Stimulated activated CD4-positive, alpha-beta T cell treated with anti-CD3 and anti-CD28 coated beads, Interleukin-12 subunit alpha, Interleukin-12 subunit beta, amount 100 ng/mL, for 4 hours (primary cell): ENCODE data around the gene HDLBP.

Experiments used
- DNase-seq: peaks from one replicate; pipeline ENCODE4 v3.0.0-alpha.2; 2020

The HDLBP gene

GRCh38 chr2:241189093-241189855, 126.2 kb downstream of the HDLBP start:
- DNase-seq, result no peak

- no peak for DNase-seq
Observed at GRCh38 chr2:241188361-241189092, 126.9 kb downstream of the HDLBP start, which contains the start of gene ANO7. ANO7 (plus strand) TSS chr2:241188677; CDS start chr2:241190064, 1,387 bp downstream.

DNA sequence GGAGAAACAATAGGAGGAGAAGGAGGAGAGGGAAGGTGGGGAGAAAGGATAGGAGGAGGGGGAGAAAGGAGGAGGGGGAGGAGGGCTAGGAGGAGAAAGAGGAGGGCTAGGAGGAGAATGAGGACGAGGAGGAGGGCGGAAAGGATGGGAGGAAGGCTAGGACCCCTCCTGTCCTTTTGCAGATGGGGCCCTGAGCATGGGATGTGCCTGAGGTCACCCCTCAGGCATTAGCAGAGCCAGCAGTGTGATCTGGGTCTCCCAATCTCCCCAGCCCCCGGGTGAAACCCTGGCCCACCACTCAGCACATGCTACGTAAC, 127.6 kb downstream of the HDLBP start:
- DNase-seq, result no peak

DNA sequence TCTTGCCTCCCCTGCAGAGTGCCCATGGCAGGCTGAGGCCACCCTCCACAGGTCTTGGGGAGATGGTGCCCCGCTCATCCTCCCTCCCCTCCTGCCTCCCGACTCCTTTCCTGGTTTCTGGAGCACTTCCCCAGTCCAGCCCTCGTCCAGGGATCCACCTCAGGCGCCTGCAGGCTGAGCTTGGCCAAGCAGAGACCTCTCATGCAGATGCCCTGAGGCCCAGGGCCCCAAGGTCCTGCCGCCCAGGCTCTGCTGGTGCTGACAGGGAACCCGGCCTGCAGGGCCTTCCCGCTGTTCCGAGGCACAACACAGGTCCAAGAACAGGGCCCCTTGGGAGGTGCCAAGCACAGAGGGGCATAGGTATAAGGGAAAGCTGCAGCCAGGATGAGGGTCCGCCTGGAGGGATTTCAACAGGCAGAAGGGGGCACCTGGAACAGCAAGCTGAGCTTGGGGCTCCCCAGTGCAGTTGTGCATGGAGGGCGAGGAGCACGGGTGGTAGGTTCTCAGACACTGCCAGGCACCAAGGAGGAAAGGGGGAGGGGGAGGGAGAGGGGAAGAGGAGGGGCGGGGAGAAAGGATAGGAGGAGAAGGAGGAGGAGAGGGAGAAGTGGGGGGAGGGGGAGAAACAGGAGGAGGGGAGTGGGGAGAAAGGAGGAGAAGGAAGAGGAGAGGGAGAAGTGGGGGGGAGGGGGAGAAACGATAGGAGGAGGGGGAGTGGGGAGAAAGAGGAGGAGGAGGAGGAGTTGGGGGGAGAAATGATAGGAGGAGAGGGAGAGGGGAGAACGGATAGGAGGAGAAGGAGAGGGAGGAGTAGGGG, 128.2 kb downstream of the HDLBP start:
- no peak for DNase-seq

GRCh38 chr2:241185961-241186360, 129.5 kb downstream of the HDLBP start:
- no peak for DNase-seq

DNA sequence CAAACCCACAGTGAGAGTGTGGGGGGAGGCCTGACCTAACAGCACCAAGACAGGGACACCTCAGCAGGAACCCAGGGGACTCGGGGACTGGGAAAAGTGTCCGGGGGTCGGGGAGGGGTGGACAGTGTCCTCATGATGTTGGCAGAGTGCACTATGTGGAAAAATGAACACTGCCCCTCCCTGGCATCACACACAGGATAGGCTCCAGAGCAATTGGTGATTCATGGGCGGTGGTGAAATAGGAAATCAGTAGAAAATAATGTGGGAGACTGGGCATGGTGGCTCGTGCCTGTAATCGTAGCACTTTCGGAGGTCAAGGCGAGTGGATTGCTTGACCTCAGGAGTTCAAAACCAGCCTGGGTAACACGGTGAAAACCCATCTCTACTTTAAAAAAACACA, 130.6 kb downstream of the HDLBP start:
- no peak for DNase-seq

DNA sequence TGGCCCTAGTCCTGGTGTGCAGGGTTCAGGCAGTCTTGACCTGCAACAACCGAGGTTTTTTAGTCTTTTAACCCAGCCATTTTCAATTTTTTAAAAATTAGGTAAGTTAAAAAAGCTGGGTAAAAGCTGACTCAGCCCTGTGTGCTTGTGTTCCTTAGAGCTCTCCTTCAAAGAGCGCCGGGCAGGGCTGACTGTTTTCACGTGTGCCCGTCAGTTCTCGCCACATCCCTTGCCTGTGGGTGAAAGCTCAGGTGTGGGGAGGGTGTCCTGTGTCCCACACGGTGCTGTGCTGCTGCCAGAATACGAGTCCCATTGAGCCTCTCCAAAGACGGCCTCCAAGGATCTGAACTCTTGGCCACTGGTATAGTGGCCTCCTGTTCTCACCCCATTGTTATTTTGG, 132.3 kb downstream of the HDLBP start:
- no peak for DNase-seq

GRCh38 chr2:241182531-241183133, 132.8 kb downstream of the HDLBP start:
- no peak for DNase-seq

DNA sequence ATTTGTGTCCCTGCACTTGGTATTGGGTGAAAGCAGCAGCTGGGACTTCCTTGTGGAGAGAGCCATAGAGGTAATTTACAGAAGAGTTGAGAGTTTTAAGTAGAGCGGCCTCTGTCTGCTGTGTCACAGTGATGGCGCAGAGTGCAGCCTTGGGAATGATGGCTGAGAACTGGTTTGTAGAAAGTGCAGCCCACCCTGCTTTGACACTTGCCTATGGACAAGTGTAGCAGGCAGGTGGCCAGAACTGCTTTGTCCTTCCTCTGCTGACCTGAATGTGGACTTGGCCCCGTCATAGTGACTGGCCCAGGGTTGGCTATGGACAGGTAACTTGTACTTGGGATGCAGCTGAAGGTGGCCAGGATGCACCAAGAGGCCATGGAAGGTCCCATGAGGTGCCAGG, 133.3 kb downstream of the HDLBP start:
- no peak for DNase-seq

DNA sequence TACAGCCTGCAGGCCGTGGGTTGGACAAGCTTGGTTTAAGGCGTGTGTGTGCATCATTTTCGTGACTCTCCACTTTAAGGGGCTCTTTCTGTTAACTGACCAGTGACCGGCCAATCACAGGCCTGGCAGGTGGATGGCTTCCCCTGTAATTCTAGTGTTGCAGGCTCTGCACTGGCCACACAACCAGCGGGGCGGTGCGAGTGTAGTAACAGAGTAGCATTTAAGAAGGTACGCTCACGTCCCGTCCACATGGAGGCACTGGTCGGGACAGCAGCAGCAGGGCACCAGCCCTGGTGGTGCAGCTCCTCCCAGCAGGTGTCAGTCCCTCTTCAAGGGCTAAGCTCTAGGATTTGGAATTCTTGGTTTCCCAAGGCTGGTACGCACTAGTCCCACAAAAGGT, 135.0 kb downstream of the HDLBP start:
- DNase-seq, result no peak

DNA sequence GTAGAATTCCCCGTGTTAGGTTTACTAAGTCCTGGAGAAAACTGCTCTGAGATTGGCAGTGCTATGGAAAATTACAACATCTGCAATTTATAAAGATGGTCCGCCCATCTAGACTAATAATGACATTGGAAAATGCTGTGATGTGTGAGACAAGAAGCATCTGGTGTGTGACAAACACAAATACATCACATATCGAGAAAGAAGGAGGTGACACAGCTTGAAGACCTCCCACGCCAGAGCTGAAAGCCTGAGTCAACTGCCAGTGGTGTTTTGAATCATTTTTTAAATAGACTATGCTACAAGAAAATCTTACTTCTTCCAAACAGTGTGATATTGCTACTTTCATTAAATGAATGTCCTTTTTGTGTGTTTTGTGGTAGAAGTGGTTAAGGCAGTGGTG, 135.6 kb downstream of the HDLBP start:
- no peak for DNase-seq

DNA sequence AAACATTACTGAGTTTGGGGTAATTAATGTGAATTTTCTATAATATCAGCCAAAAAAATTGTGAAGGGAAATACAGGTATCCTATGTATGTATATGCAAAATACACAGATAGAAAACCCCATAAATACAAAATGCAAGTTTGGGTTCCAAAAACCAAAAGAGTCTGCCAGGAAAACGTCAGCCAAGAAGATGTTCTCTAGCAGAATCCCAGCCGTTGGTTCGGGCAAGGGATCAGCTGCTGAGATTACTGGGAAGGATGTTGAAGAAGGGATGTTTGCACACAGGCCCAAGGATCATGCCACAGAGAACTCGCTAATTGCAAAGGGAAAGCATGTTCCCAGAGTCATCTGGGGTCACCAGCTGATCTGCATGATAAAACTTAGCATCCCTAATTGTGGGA, 136.5 kb downstream of the HDLBP start:
- DNase-seq, result no peak

DNA sequence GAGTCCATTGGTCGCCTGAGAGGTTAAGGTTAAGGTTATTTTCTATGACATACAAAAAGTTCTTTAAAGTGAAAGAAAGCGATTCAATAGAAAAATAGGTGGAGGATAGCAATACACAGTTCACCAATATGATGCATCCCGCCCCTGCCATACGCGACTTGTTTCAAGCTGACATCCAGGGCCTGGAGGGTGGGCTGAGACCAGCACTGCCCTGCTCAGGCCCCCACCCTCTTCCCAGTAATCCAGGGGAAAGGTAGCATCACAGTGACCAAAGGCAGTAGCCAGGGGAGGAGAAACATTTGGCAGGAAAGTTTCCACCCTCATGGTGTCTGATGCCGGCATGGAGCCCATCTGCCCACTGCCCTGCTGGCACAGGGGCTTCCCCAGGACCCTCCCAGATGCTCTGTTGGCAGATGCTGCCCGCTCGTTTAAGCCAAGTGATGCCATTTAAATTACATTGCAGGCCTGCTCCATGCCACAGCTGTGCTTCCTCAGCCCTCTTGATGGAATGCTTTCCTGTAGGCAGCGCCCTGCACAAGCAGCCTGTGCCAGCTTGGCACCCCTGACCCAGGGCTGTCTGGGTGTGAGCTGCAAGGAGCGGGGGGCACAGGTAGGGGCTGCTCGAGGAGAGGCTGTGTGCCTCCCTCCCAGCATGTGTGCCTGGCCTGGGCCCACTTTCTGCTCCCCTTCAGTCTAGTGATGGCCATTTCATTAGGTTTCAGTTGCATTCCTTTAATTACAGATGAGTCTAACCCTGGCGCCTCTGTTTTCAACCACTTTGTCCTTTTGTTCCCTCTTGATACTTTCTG, 137.7 kb downstream of the HDLBP start:
- no peak for DNase-seq
